ENCODE data around the gene TPM2.
"Not testable (repeated sequence)": the region's sequence is repeated elsewhere in the genome, so short reads cannot be mapped to it uniquely, and the experiment has no call there.

Gene TPM2

DNA sequence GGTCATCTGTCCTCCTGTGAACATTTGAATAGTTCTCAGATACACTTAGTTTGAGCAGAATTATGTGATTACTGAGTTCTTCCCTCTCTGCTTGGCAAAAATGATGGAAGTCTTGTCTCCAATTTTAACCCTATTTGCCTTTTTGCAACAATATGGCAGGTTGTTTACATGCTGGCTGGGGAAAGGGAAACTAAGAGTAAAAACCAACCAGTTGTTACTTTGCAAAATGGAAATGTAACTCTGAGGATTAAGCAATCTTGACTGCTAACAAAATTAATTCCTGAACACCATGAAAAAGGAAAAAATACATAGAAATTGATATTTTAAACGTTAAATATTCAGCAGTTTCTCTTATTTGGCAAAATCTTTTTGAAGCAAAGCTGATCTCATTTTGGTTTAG, 50.1 kb downstream of the TPM2 start:
- no peak overlapping the region for H3K4me3 ChIP-seq (ENCODE audit: low read depth, low read length)
- no peak overlapping the region for H2AFZ ChIP-seq (ENCODE audit: low read length, unreplicated experiment)
- peaks cover 4% of the 10 kb centered on the region for H3K4me1 ChIP-seq (ENCODE audit: control insufficient read depth, insufficient read depth, low read length, unreplicated experiment)
- no peaks in the 10 kb centered on the region for H3K36me3 ChIP-seq (ENCODE audit: insufficient read depth, low read length)
- H3K27ac ChIP-seq (ENCODE audit: low read depth, low read length): no peak overlapping the region
- H3K79me2 ChIP-seq (ENCODE audit: control insufficient read depth, insufficient read depth, low read length, unreplicated experiment): no peaks in the 10 kb centered on the region
- no peaks in the 10 kb centered on the region for H3K27me3 ChIP-seq (ENCODE audit: insufficient read depth, low read length)

DNA sequence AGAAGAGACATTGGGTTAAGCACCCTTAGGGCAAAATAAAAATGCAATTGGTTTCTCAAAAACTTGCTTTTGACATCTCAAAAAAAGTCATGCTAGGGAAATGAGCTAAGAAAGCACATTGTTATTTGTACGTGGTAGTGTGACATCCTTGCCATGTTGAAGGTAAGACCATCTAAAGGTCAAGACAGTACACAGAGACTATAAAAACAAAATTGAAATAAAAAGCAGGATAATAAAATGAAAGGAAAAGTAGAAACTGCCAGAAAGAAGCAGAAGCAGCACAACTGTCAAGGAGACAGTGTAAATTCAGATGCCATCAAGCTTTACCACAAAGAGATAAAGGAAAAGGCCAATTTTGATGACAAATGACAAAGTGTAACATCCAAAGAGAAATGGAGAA, 50.5 kb downstream of the TPM2 start:
- not testable (repeated sequence) for H2AFZ ChIP-seq (ENCODE audit: low read length, unreplicated experiment); H3K27me3 ChIP-seq (ENCODE audit: insufficient read depth, low read length); H3K36me3 ChIP-seq (ENCODE audit: insufficient read depth, low read length); H3K27ac ChIP-seq (ENCODE audit: low read depth, low read length); H3K79me2 ChIP-seq (ENCODE audit: control insufficient read depth, insufficient read depth, low read length, unreplicated experiment); H3K4me1 ChIP-seq (ENCODE audit: control insufficient read depth, insufficient read depth, low read length, unreplicated experiment); H3K4me3 ChIP-seq (ENCODE audit: low read depth, low read length)

DNA sequence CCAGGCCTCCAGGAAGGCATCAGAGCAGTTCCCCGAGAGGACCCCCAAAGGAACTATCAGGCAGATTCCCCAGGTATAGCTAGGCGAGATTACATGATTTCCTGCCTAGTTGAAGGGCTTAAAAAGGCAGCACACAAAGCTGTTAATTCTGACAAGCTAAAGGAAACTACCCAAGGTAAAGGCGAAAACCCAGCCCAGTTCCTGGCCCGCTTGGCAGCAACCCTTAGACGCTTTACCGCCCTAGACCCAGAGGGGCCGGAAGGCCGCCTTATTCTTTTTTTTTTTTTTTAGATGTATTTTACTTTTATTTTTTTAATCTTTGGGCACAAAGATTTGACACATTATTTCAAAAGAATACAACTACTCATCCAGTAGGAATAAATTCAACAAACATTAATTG, 51.0 kb downstream of the TPM2 start:
- not testable (repeated sequence) for H2AFZ ChIP-seq (ENCODE audit: low read length, unreplicated experiment); H3K4me3 ChIP-seq (ENCODE audit: low read depth, low read length); H3K27ac ChIP-seq (ENCODE audit: low read depth, low read length); H3K79me2 ChIP-seq (ENCODE audit: control insufficient read depth, insufficient read depth, low read length, unreplicated experiment); H3K36me3 ChIP-seq (ENCODE audit: insufficient read depth, low read length); H3K4me1 ChIP-seq (ENCODE audit: control insufficient read depth, insufficient read depth, low read length, unreplicated experiment); H3K27me3 ChIP-seq (ENCODE audit: insufficient read depth, low read length)

DNA sequence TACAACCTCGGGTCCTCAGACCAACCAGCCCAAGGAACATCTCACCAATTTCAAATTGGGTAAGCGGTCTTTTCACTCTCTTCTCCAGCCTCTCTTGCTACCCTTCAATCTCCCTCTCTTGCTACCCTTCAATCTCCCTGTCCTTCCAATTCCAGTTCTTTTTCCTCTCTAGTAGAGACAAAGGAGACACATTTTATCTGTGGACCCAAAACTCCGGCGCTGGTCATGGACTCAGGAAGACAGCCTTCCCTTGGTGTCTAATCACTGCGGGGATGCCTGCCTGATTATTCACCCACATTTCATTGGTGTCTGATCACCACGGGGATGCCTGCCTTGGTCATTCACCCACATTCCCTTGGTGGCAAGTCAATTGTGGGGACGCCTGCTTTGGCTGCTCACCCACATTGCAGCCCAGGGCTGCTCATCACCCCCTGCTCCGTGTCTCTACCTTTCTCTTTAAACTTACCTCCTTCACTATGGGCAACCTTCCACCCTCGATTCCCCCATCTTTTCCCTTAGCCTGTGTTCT, 52.2 kb downstream of the TPM2 start:
- not testable (repeated sequence) for H3K27ac ChIP-seq (ENCODE audit: low read depth, low read length); H2AFZ ChIP-seq (ENCODE audit: low read length, unreplicated experiment); H3K4me3 ChIP-seq (ENCODE audit: low read depth, low read length); H3K4me1 ChIP-seq (ENCODE audit: control insufficient read depth, insufficient read depth, low read length, unreplicated experiment); H3K36me3 ChIP-seq (ENCODE audit: insufficient read depth, low read length); H3K27me3 ChIP-seq (ENCODE audit: insufficient read depth, low read length); H3K79me2 ChIP-seq (ENCODE audit: control insufficient read depth, insufficient read depth, low read length, unreplicated experiment)

DNA sequence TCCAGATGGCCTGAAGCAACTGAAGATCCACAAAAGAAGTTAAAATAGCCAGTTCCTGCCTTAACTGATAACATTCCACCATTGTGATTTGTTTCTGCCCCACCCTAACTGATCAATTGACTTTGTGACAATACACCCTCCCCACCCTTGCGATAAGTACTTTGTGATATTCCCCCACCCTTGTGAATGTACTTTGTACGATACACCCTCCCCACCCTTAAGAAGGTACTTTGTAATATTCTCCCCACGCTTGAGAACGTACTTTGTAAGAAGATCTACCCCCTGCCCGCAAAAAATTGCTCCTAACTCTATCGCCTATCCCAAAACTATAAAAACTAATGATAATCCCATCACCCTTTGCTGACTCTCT, 52.9 kb downstream of the TPM2 start:
- H3K36me3 ChIP-seq (ENCODE audit: insufficient read depth, low read length); H3K79me2 ChIP-seq (ENCODE audit: control insufficient read depth, insufficient read depth, low read length, unreplicated experiment); H3K27me3 ChIP-seq (ENCODE audit: insufficient read depth, low read length); H3K4me3 ChIP-seq (ENCODE audit: low read depth, low read length); H2AFZ ChIP-seq (ENCODE audit: low read length, unreplicated experiment); H3K27ac ChIP-seq (ENCODE audit: low read depth, low read length); H3K4me1 ChIP-seq (ENCODE audit: control insufficient read depth, insufficient read depth, low read length, unreplicated experiment): not testable (repeated sequence)

DNA sequence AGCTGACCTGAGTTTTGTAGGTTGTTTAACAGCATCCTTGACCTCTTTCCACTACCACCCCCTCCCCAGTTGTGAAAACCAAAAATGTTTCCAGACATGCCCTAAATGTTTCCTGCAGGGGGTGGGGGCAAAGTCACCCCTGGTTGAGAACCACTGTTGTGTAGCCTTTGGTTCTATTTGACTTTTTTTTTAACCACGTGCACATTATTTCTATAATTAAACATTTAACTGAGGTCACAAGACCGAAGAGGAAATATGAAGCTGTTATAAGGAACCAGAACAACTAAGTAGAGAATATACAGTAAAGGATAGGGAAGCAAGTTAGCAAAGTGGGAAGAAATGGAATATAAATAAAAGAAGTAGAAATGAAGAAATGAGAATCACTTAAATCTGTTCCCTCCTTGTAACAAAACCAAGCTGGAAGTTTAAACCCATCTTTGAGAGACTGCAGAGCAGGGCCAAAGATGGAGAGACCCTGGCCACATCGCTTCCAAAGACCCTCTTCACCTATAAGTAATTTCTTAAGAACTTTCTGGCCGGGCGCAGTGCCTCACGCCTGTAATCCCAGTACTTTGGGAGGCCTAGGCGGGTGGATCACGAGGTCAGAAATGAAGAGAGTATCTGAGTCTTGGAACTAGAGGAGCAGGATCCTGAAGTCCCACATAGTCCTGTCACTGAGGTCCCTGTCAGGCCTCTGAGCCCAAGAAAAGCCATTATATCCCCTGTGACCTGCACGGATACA, 53.4 kb downstream of the TPM2 start:
- no peaks in the 10 kb centered on the region for H3K27me3 ChIP-seq (ENCODE audit: insufficient read depth, low read length)
- H3K4me3 ChIP-seq (ENCODE audit: low read depth, low read length): no peak overlapping the region
- H3K79me2 ChIP-seq (ENCODE audit: control insufficient read depth, insufficient read depth, low read length, unreplicated experiment): no peaks in the 10 kb centered on the region
- no peak overlapping the region for H3K27ac ChIP-seq (ENCODE audit: low read depth, low read length)
- H2AFZ ChIP-seq (ENCODE audit: low read length, unreplicated experiment): no peak overlapping the region
- H3K4me1 ChIP-seq (ENCODE audit: control insufficient read depth, insufficient read depth, low read length, unreplicated experiment): no peaks in the 10 kb centered on the region
- no peaks in the 10 kb centered on the region for H3K36me3 ChIP-seq (ENCODE audit: insufficient read depth, low read length)

DNA sequence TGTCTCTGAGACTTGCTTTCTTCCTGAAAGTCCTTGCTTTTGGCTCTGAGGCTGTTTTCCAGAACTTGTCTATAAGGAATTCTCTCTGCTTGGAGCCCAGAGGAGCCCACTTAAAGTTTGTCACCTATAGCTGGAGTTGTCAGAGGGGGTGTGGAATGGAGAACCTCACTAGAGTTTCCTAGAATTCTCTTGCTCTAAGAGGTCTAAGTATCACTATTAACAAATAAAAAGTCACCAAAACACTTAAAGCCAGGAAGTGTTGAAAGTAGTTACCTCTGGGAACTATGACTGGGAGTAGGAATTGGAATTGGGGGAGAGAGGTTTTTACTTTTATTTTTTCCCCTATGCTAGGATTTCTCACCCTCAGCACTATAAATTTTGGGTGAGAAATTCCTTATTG, 54.0 kb downstream of the TPM2 start:
- Histone ChIP-seq H3K27me3 (ENCODE audit: insufficient read depth, low read length) (no peaks in the 10 kb centered on the region), H3K79me2 (ENCODE audit: control insufficient read depth, insufficient read depth, low read length, unreplicated experiment) (no peaks in the 10 kb centered on the region), H2AFZ (ENCODE audit: low read length, unreplicated experiment) (no peak overlapping the region), H3K36me3 (ENCODE audit: insufficient read depth, low read length) (no peaks in the 10 kb centered on the region), H3K27ac (ENCODE audit: low read depth, low read length) (no peak overlapping the region), H3K4me1 (ENCODE audit: control insufficient read depth, insufficient read depth, low read length, unreplicated experiment) (no peaks in the 10 kb centered on the region), H3K4me3 (ENCODE audit: low read depth, low read length) (no peak overlapping the region)

All from ACC112 (cell line).